ENCODE results near the gene TMEM107. TPM values are rescaled to one million over a fixed set of nuclear protein-coding genes. Genes with fewer than 3 reads are reported as not detected.

Gene TMEM107
- total RNA-seq, 4 donors from 2014 or later = 15.9 to 21.0 (median 17.6) TPM

DNA sequence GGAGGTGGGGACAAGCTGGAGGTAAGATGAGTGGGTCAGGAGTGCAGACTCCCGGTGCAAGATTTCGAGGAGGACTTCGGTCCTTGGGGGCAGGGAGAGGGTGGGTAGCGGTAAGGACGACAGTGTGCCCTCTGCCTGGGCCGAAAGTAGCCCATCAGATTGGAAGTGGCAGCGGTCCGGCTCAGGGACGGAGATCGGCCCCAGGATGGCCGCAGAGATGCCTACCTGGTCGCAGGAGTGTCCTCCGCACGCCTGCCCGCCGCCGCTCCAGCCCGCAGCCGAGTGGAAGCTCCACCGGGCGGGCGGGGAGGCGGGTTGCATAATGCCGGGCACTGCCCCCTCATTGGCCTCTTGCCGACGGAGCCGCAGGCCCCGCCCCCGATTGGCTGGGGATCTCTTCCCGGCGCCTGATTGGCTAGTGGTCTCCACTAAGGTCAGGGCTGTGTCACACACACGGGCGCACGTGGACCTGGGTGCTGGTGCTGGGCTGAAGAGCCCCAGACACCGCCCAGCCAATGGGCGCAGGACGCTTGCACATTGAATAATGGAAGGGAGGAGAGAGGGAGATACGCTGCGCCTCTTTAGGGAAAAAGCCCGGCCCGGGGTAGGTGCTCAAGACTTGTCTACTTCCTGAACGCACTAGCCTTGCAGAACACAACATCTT, 23.9 kb downstream of the TMEM107 start, which contains the start of gene PER1:
PER1 (minus strand) TSS at position 293 of the 664 bp plus-strand sequence. CDS start 1,698 bp downstream, outside the sequence.
- peak in 1 of 2 donors; percentile 34 for TF ChIP-seq POLR2A (IDR thresholded peaks at IDR 0.05)
- TF ChIP-seq, protein P1, sequence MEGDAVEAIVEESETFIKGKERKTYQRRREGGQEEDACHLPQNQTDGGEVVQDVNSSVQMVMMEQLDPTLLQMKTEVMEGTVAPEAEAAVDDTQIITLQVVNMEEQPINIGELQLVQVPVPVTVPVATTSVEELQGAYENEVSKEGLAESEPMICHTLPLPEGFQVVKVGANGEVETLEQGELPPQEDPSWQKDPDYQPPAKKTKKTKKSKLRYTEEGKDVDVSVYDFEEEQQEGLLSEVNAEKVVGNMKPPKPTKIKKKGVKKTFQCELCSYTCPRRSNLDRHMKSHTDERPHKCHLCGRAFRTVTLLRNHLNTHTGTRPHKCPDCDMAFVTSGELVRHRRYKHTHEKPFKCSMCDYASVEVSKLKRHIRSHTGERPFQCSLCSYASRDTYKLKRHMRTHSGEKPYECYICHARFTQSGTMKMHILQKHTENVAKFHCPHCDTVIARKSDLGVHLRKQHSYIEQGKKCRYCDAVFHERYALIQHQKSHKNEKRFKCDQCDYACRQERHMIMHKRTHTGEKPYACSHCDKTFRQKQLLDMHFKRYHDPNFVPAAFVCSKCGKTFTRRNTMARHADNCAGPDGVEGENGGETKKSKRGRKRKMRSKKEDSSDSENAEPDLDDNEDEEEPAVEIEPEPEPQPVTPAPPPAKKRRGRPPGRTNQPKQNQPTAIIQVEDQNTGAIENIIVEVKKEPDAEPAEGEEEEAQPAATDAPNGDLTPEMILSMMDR (IDR thresholded peaks at IDR 0.05) = no peak
- DNase-seq (ENCODE audit: low spot score in 2 of 2) = peak; percentile 96 to 99
- WGBS, 2 donors = 2 to 3% methylated on average over 21 to 42 of the region's 42 CpGs
- peak within 1 kb of the TSS; percentile 71 for H3K4me3 ChIP-seq (ENCODE audit: low read depth, poor library complexity, severe bottlenecking)
- intact Hi-C loops (cut with DNase I; ENCODE audit: low total_unique reads) = no loop called here

DNA sequence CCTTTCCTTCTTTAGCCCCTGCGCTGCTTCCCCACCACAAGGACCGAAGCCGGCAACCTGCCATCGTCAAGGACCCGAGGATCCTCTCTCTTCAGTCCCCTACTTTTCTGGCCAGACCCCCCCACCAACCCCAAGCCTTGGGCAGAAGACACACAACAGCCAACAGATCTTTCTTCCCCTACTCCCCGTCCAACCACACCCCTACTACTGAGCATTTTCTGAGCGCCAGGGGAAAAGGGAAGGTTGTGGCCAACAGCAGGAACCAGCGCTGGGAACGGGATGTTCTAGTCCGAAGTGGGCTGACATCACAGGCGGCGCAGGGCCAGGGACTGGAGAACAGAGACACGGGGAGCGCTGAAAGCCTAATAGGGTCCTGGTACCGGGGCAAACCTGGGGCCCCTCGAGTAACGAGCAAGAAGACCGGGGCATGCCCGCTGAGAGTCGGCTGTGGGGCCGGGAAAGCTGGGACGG, 24.5 kb downstream of the TMEM107 start:
- TF ChIP-seq, protein P1 (IDR thresholded peaks at IDR 0.05) = no peak
- TF ChIP-seq POLR2A (IDR thresholded peaks at IDR 0.05) = no peak
- WGBS, 2 donors = 3 to 5% methylated on average over 22 of the region's 22 CpGs
- DNase-seq (ENCODE audit: low spot score in 2 of 2) = peak; percentile 88 to 98
- peak overlapping the region; percentile 71 for H3K4me3 ChIP-seq (ENCODE audit: low read depth, poor library complexity, severe bottlenecking)
- intact Hi-C loops (cut with DNase I; ENCODE audit: low total_unique reads) = no loop called here

DNA sequence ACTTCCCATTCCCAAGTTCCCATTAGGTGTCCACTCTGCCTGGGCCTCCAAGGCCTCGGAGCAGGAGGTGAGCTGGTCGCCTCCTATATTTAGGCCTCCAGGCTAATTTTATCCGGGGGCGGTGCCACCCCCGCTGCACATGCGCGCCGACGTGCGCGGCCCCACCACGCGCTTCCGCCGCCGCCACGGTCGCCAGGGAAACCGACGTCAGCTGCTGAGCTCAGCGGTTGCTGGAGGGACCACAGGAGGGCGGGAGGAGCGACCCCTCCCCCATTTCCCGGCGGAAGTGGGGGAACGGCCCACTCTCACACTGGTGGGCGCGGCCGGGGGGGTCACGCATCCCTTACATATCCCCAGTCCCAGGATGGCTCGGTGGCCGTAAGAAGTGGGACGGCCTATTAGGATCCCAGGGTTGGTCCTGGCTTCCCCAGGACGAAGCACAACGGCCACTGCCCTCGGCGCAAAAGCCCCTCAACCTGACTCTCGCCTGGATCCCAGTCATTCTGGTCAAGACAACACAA, 25.0 kb downstream of the TMEM107 start:
- TF ChIP-seq, protein P1 (IDR thresholded peaks at IDR 0.05) = no peak
- TF ChIP-seq POLR2A (IDR thresholded peaks at IDR 0.05) = no peak
- H3K4me3 ChIP-seq (ENCODE audit: low read depth, poor library complexity, severe bottlenecking) = peak overlapping the region; percentile 71
- DNase-seq (ENCODE audit: low spot score in 2 of 2) = peak; percentile 83 to 98
- intact Hi-C loops (cut with DNase I; ENCODE audit: low total_unique reads) = no loop called here
- 8 to 21% methylated on average over 12 to 38 of the region's 38 CpGs for WGBS, 2 donors

DNA sequence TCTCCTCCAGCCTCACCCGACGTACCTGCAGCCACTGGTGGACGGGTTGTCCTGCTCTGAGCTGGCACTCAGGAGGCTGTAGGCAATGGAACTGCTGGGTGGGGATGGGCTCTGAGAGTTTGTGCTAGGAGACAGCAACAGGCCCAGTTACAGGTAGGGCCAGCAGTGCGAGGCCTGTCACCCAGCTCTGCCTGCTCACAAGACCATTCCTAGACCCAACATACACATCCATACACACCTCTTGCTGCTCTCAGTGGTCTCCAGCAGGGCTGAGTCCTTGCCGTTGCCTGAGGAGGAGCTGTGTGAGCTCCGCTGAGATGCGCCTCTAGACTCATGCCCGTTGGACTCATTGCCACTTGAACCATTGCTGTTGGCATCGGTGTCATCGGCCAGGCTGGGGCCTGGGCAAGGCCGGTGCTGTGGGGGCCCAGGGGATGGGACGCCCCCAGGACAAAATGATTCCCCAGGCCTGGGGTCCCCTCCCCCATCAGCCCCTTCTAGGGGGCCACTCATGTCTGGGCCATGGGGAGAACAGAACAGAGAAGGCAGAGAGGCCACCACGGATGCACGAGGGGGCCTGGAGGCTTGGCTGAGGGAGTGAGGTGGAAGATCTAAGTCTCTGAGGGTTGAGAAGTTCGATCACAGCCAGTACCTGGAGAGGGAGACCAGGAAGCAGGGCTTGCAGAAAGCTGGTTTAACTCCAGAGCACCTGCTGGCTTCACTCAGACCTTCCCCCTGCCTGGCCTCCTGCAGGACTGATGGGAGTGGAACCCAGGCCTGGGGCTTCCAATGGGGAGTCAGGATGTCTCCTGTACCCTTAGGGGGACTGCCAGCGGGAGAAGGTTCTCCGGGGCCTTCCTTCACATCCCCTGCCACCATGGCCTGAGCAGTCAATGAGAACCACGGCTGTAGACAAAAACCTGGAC, 25.7 kb downstream of the TMEM107 start:
- peak in 1 of 2 donors; percentile 85 for DNase-seq (ENCODE audit: low spot score in 2 of 2)
- no peak overlapping the region for H3K4me3 ChIP-seq (ENCODE audit: low read depth, poor library complexity, severe bottlenecking)
- TF ChIP-seq, protein P1 (IDR thresholded peaks at IDR 0.05) = no peak
- TF ChIP-seq POLR2A (IDR thresholded peaks at IDR 0.05) = no peak
- intact Hi-C loops (cut with DNase I; ENCODE audit: low total_unique reads) = no loop called here
- WGBS, 2 donors = 67 to 72% methylated on average over 14 to 18 of the region's 18 CpGs

DNA sequence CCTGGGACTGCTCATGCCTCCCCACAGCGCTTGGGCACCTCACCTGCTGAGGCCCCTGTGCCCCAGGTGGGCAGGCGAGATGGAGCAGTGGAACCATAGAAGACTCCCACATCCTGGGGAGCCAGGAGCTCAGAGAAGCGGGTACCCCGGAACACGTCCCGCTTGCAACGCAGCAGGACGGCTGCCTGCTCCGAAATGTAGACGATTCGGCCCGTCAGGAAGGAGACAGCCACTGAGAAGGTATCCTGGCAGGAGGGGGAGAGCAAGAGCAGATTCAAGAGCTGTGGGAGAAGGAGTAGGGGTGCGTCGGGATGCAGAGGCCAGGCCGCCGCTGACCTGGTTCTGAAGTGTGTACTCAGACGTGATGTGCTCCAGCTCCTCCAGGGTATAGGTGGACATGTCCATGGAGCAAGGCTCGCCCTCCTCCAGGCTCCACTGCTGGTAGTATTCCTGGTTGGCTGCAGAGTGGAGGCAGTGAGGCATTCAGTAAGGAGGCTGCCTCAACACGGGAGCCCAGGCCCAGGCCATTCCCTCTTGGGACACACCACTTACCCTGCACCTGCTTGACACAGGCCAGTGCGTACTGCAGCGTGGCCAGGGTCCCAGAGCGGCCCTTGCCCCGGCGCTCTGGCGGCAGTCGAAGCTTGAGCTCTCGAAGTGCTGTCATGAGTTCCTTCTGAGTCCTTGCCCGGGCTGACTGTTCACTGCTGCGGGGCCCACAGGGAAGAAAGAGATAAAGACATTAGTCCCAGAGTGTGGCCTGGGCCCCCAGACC, 26.6 kb downstream of the TMEM107 start:
- peak in 1 of 2 donors; percentile 87 for DNase-seq (ENCODE audit: low spot score in 2 of 2)
- H3K4me3 ChIP-seq (ENCODE audit: low read depth, poor library complexity, severe bottlenecking) = no peak overlapping the region
- WGBS, 2 donors = 90 to 93% methylated on average over 28 to 29 of the region's 29 CpGs
- intact Hi-C loops (cut with DNase I; ENCODE audit: low total_unique reads) = no loop called here
- no peak for TF ChIP-seq POLR2A (IDR thresholded peaks at IDR 0.05)
- TF ChIP-seq, protein P1 (IDR thresholded peaks at IDR 0.05) = no peak

All from lower leg skin (tissue), 4 donors.